GM23338 (cell line): Measurements from ENCODE around the gene PPP1R2. TPM values are rescaled to one million over a fixed set of nuclear protein-coding genes. Genes with fewer than 3 reads are reported as not detected.
"Not testable (repeated sequence)": the region's sequence is repeated elsewhere in the genome, so short reads cannot be mapped to it uniquely, and the experiment has no call there.

Experiments used
- ATAC-seq: fragments of 200-7000 bp; cut with Tn5 transposase; 3 replicates; pipeline ENCODE4 v1.9.1; 2020
- DNase-seq: peaks from one replicate; pipeline ENCODE4 v3.0.0-alpha.2; 2015; ENCODE audit warnings: low spot score
- H2AFZ ChIP-seq: fragments of 200-600 bp; sonication (generic); 2 replicates; pipeline ENCODE4 v1.8.0; 2016; ENCODE audit warnings: antibody characterized with exemption, mild to moderate bottlenecking, moderate library complexity
- H3F3A ChIP-seq: fragments of 200-600 bp; sonication (generic); replicated peaks from 2 replicates; pipeline ENCODE4 v1.8.0; 2017; ENCODE audit warnings: antibody characterized with exemption, mixed run types, low read depth
- H3K27ac ChIP-seq: fragments of 200-600 bp; sonication (generic); 2 replicates; pipeline ENCODE4 v1.6.1; 2016; ENCODE audit warnings: low read depth
- H3K27me3 ChIP-seq: fragments of 200-600 bp; sonication (generic); 2 replicates; pipeline ENCODE4 v1.8.0; 2016; ENCODE audit warnings: mild to moderate bottlenecking, mixed run types, moderate library complexity; ENCODE audit not compliant: insufficient read depth
- H3K36me3 ChIP-seq: fragments of 200-600 bp; sonication (generic); 2 replicates; pipeline ENCODE4 v1.8.0; 2016; ENCODE audit warnings: mild to moderate bottlenecking; ENCODE audit not compliant: insufficient read depth
- H3K4me1 ChIP-seq: fragments of 200-600 bp; sonication (generic); 2 replicates; pipeline ENCODE4 v1.8.0; 2016; ENCODE audit warnings: mild to moderate bottlenecking, moderate library complexity; ENCODE audit not compliant: insufficient read depth
- H3K4me2 ChIP-seq: fragments of 200-600 bp; sonication (generic); 2 replicates; pipeline ENCODE4 v1.7.1; 2017; ENCODE audit warnings: mixed run types
- H3K4me3 ChIP-seq: fragments of 200-600 bp; sonication (generic); 2 replicates; pipeline ENCODE4 v1.6.1; 2016; ENCODE audit warnings: mixed run types
- H3K79me2 ChIP-seq: fragments of 200-600 bp; sonication (generic); replicated peaks from 2 replicates; pipeline ENCODE4 v1.8.0; 2017; ENCODE audit warnings: mild to moderate bottlenecking; ENCODE audit not compliant: insufficient read depth
- H3K9me2 ChIP-seq: fragments of 200-600 bp; sonication (generic); 2 replicates; pipeline ENCODE4 v1.8.0; 2017; ENCODE audit not compliant: insufficient read depth
- H4K20me1 ChIP-seq: fragments of 200-600 bp; sonication (generic); replicated peaks from 2 replicates; pipeline ENCODE4 v1.8.0; 2017; ENCODE audit warnings: mild to moderate bottlenecking; ENCODE audit not compliant: insufficient read depth
- H3K27ac Mint-ChIP-seq: 2 replicates; pipeline ENCODE4 v1.8.0; 2020; ENCODE audit warnings: inconsistent platforms, mild to moderate bottlenecking, moderate library complexity, mixed read lengths
- H3K27me3 Mint-ChIP-seq: 3 replicates; pipeline ENCODE4 v1.8.0; 2022; ENCODE audit warnings: low read depth, mild to moderate bottlenecking, moderate library complexity, mixed read lengths, inconsistent platforms; ENCODE audit not compliant: insufficient read depth, poor library complexity
- H3K36me3 Mint-ChIP-seq: 3 replicates; pipeline ENCODE4 v1.8.0; 2021; ENCODE audit warnings: low read depth, mild to moderate bottlenecking, inconsistent platforms, moderate library complexity, mixed read lengths
- H3K4me1 Mint-ChIP-seq: 3 replicates; pipeline ENCODE4 v1.8.0; 2020; ENCODE audit warnings: mild to moderate bottlenecking, inconsistent platforms, mixed read lengths
- H3K4me3 Mint-ChIP-seq: 3 replicates; pipeline ENCODE4 v1.8.0; 2021; ENCODE audit warnings: moderate library complexity, mild to moderate bottlenecking, inconsistent platforms, mixed read lengths
- H3K9me3 Mint-ChIP-seq: 3 replicates; pipeline ENCODE4 v1.8.0; 2020; ENCODE audit warnings: moderate library complexity, mild to moderate bottlenecking, inconsistent platforms, mixed read lengths
- CREB1 ChIP-seq: fragments of 250-450 bp; sonication (Bioruptor Pico); IDR thresholded peaks from 2 replicates; pipeline ENCODE4 v1.5.0; 2020; ENCODE audit warnings: low read depth, mild to moderate bottlenecking, moderate library complexity
- CTCF ChIP-seq, 2 experiments: fragments of 200-600 bp in 1 of 2; sonication (generic) in 1 of 2; conservative IDR thresholded peaks; 2 replicates each; pipeline versions ENCODE4 v1.5.1 to v1.6.1; 2016 to 2017; ENCODE audit warnings: antibody characterized with exemption in 2 of 2, low read depth in 2 of 2, mild to moderate bottlenecking in 2 of 2, moderate library complexity in 1 of 2
- EZH2phosphoT487 ChIP-seq: fragments of 200-600 bp; sonication (generic); IDR thresholded peaks from one replicate; pipeline ENCODE4 v1.8.1; 2018; ENCODE audit warnings: antibody characterized with exemption; ENCODE audit not compliant: unreplicated experiment
- JUNB ChIP-seq: IDR thresholded peaks from one replicate; pipeline ENCODE4 v1.6.1; 2016; ENCODE audit warnings: antibody characterized with exemption; ENCODE audit not compliant: unreplicated experiment
- NANOG ChIP-seq: IDR thresholded peaks from 2 replicates; pipeline ENCODE4 v1.6.1; 2016; ENCODE audit warnings: antibody characterized with exemption, borderline replicate concordance
- POLR2AphosphoS5 ChIP-seq: IDR thresholded peaks from 2 replicates; pipeline ENCODE4 v1.6.1; 2016; ENCODE audit warnings: antibody characterized with exemption, low read depth
- STAT1 ChIP-seq: IDR thresholded peaks from one replicate; pipeline ENCODE4 v1.6.1; 2016; ENCODE audit warnings: antibody characterized with exemption; ENCODE audit not compliant: unreplicated experiment
- ZNF114 ChIP-seq: fragments of 250-450 bp; sonication (Bioruptor Pico); IDR thresholded peaks from 2 replicates; pipeline ENCODE4 v1.5.0; 2020; ENCODE audit warnings: mild to moderate bottlenecking, moderate library complexity
- ZNF331 ChIP-seq: fragments of 250-450 bp; sonication (Bioruptor Pico); IDR thresholded peaks from 2 replicates; pipeline ENCODE4 v1.5.0; 2020; ENCODE audit warnings: low read depth, mild to moderate bottlenecking, moderate library complexity
- ZNF462 ChIP-seq: fragments of 250-450 bp; sonication (Bioruptor Pico); IDR thresholded peaks from 2 replicates; pipeline ENCODE4 v1.5.0; 2020; ENCODE audit warnings: mild to moderate bottlenecking, moderate library complexity
- polyA plus RNA-seq: library from polyadenylated mRNA; unstranded; fragments of >200 nt; fragmentation: Nextera tagmentation; extraction: Ambion mirVana; gene quantifications from 2 replicates; pipeline ENCODE4 v1.2.1, GENCODE V29; 2016
- total RNA-seq: library from RNA; depleted of rRNA; stranded (reverse); fragments of >200 nt; shearing (Covaris generic); gene quantifications from 2 replicates; pipeline ENCODE4 v1.2.3, GENCODE V29; 2014

PPP1R2 gene
- total and polyA plus RNA-seq, 2 experiments from 2014 or later, result 45.9 to 46.8 TPM

- Histone ChIP-seq H3K79me2 (no peaks in the 10 kb centered on the region), H3F3A (no peaks in the 10 kb centered on the region), H4K20me1 (no peaks in the 10 kb centered on the region), H3K36me3 (no peaks in the 10 kb centered on the region), H3K4me1 (no peaks in the 10 kb centered on the region), H3K4me2 (no peak overlapping the region), H3K9me2 (no peaks in the 10 kb centered on the region), H2AFZ (no peak overlapping the region), H3K27ac (no peak overlapping the region), H3K4me3 (no peak overlapping the region), H3K27me3 (no peaks in the 10 kb centered on the region)
- Mint-ChIP-seq H3K36me3 (no peaks in the 10 kb centered on the region), H3K27me3 (no peaks in the 10 kb centered on the region), H3K27ac (no peak overlapping the region), H3K4me3 (no peak overlapping the region), H3K4me1 (peaks cover 3% of the 10 kb centered on the region; the same call in 2 of the 3 replicates), H3K9me3 (peaks cover 10% of the 10 kb centered on the region)
- DNase-seq (no peak), ATAC-seq (no peak)
- TF ChIP-seq ZNF331 (CRISPR knock-in tag) (no peak), JUNB (no peak), STAT1 (no peak), NANOG (no peak), EZH2phosphoT487 (no peak), POLR2AphosphoS5 (no peak), CTCF (conservative IDR thresholded peaks at IDR 0.05; ENCODE audit: low read depth in 2 of 2) (no peak), ZNF114 (no peak), CREB1 (no peak), ZNF462 (CRISPR knock-in tag) (no peak)
Observed at GRCh38 chr3:195475614-195476013, 67.5 kb downstream of the PPP1R2 start.

GRCh38 chr3:195475116-195475515 is 68.0 kb downstream of the PPP1R2 start:
- not testable (repeated sequence) for H4K20me1 ChIP-seq, H3K27ac ChIP-seq, H3K27ac Mint-ChIP-seq, H3K79me2 ChIP-seq, H3K4me2 ChIP-seq, DNase-seq, ATAC-seq, H3K4me1 ChIP-seq, H3K4me1 Mint-ChIP-seq, H3K27me3 Mint-ChIP-seq, H3K36me3 Mint-ChIP-seq, H2AFZ ChIP-seq, H3K9me3 Mint-ChIP-seq, H3F3A ChIP-seq, H3K4me3 ChIP-seq, H3K27me3 ChIP-seq, H3K36me3 ChIP-seq, H3K4me3 Mint-ChIP-seq, H3K9me2 ChIP-seq
